ENCODE data around the gene GREB1. TPM values are rescaled to one million over a fixed set of nuclear protein-coding genes. Genes with fewer than 3 reads are reported as not detected.

Gene GREB1
- total and polyA plus RNA-seq, 2 of the 13 experiments (the other 11 are each of a cell fraction or from before 2014, with no cell fraction given), result 31.3 to 61.2 TPM

- TF ChIP-seq UBTF (CRISPR knock-in tag; IDR thresholded peaks at IDR 0.05), result peak; percentile 71
- peak; percentile 100 for TF ChIP-seq ZBTB39 (CRISPR knock-in tag; IDR thresholded peaks at IDR 0.05)
- TF ChIP-seq ZFP37 (CRISPR knock-in tag; IDR thresholded peaks at IDR 0.05; ENCODE audit: borderline replicate concordance), result no peak
- no peak for TF ChIP-seq SUZ12 (IDR thresholded peaks at IDR 0.05; ENCODE audit: low read depth, low read length)
- TF ChIP-seq SCMH1 (CRISPR knock-in tag; IDR thresholded peaks at IDR 0.05; ENCODE audit: borderline replicate concordance), result no peak
- no peak for TF ChIP-seq SP140L (CRISPR knock-in tag; IDR thresholded peaks at IDR 0.05; ENCODE audit: borderline replicate concordance)
- TF ChIP-seq ZNF547 (CRISPR knock-in tag; IDR thresholded peaks at IDR 0.05), result peak; percentile 74
- peak; percentile 93 for TF ChIP-seq ZNF609 (CRISPR knock-in tag; IDR thresholded peaks at IDR 0.05; ENCODE audit: borderline replicate concordance)
- no peak for TF ChIP-seq MBNL3 (CRISPR knock-in tag; conservative IDR thresholded peaks at IDR 0.05)
- TF ChIP-seq BHLHE40 (IDR thresholded peaks at IDR 0.05; ENCODE audit: low read length), result peak; percentile 95
- TF ChIP-seq REPIN1 (CRISPR knock-in tag; IDR thresholded peaks at IDR 0.05; ENCODE audit: borderline replicate concordance, low read depth), result no peak; the same call in none of the 2 replicates
- TF ChIP-seq CERS6 (CRISPR knock-in tag; IDR thresholded peaks at IDR 0.05), result no peak
- peak; percentile 80 for TF ChIP-seq MXD4 (CRISPR knock-in tag; IDR thresholded peaks at IDR 0.05)
- TF ChIP-seq ETS1 (CRISPR knock-in tag; IDR thresholded peaks at IDR 0.05), result no peak
- no peak for TF ChIP-seq TBP (CRISPR knock-in tag; IDR thresholded peaks at IDR 0.05)
These were observed 27.9 kb upstream of the GREB1 start (continued) for GRCh38 chr2:11505652-11506610.

Data from HepG2 (cell line).